PC-9 (cell line): ENCODE measurements around the gene KIAA1328. TPM values are rescaled to one million over a fixed set of nuclear protein-coding genes. Genes with fewer than 3 reads are reported as not detected.
A peak's percentile ranks its signal among the peaks of the same experiment; 100 is the strongest.

Experiments
- BruUV-seq: library from RNA; stranded (reverse); fragments of 400-500 nt; replicated peaks from 2 replicates; lab custom pipeline; 2021; lab: Mats Ljungman, UMichigan
- CTCF ChIA-PET: fragments of 300-600 bp; sonication (Branson Sonifier 250); formaldehyde crosslinking; loops from one replicate; lab custom pipeline; 2022; ENCODE audit warnings: antibody characterized with exemption; lab: Charles Lee
- POLR2A ChIA-PET: fragments of 300-600 bp; sonication (Branson Sonifier 250); formaldehyde crosslinking; loops from one replicate; lab custom pipeline; 2022; ENCODE audit warnings: antibody characterized with exemption; ENCODE audit not compliant: unreplicated experiment; lab: Charles Lee
- DNase-seq, 2 experiments: peaks; one replicate each; pipeline versions ENCODE4 v3.0.0 to v3.0.0-alpha.2; 2015 to 2022; ENCODE audit warnings: mixed read lengths in 1 of 2
- H2AFZ ChIP-seq: fragments of 200-600 bp; sonication (generic); 2 replicates; pipeline ENCODE4 v1.8.1; 2017; ENCODE audit warnings: antibody characterized with exemption
- H3F3A ChIP-seq: fragments of 200-600 bp; sonication (generic); 2 replicates; pipeline ENCODE4 v1.8.1; 2017; ENCODE audit warnings: antibody characterized with exemption, mild to moderate bottlenecking, low read depth; ENCODE audit not compliant: insufficient read depth
- H3K27ac ChIP-seq: fragments of 200-600 bp; sonication (generic); 2 replicates; pipeline ENCODE4 v1.6.1; 2016; ENCODE audit warnings: mixed run types
- H3K27me3 ChIP-seq: fragments of 200-600 bp; sonication (generic); 2 replicates; pipeline ENCODE4 v1.6.1; 2016; ENCODE audit warnings: low read depth, mixed run types; ENCODE audit not compliant: insufficient read depth
- H3K36me3 ChIP-seq: fragments of 200-600 bp; sonication (generic); 2 replicates; pipeline ENCODE4 v1.6.1; 2016; ENCODE audit warnings: low read depth, mixed run types
- H3K4me1 ChIP-seq: fragments of 200-600 bp; sonication (generic); replicated peaks from 2 replicates; pipeline ENCODE4 v1.6.1; 2016; ENCODE audit warnings: mixed run types; ENCODE audit not compliant: insufficient read depth
- H3K4me2 ChIP-seq: fragments of 200-600 bp; sonication (generic); 2 replicates; pipeline ENCODE4 v1.6.1; 2017; ENCODE audit warnings: mixed run types
- H3K4me3 ChIP-seq: fragments of 200-600 bp; sonication (generic); 2 replicates; pipeline ENCODE4 v1.6.1; 2016; ENCODE audit warnings: mixed run types
- H3K79me2 ChIP-seq: fragments of 200-600 bp; sonication (generic); 2 replicates; pipeline ENCODE4 v1.6.1; 2017; ENCODE audit warnings: low read depth, mixed run types
- H3K9me2 ChIP-seq: fragments of 200-600 bp; sonication (generic); 2 replicates; pipeline ENCODE4 v1.8.1; 2017; ENCODE audit warnings: mild to moderate bottlenecking; ENCODE audit not compliant: insufficient read depth
- H3K9me3 ChIP-seq: fragments of 200-600 bp; sonication (generic); 2 replicates; pipeline ENCODE4 v1.8.1; 2016; ENCODE audit warnings: low read depth; ENCODE audit not compliant: insufficient read depth
- H4K20me1 ChIP-seq: fragments of 200-600 bp; sonication (generic); 2 replicates; pipeline ENCODE4 v1.8.1; 2017; ENCODE audit not compliant: insufficient read depth
- EZH2 ChIP-seq: fragments of 200-600 bp; sonication (generic); IDR thresholded peaks from 2 replicates; pipeline ENCODE4 v1.8.0; 2017; ENCODE audit warnings: antibody characterized with exemption, low read depth
- intact Hi-C: fragments of 100-400 bp; cut with micrococcal nuclease; formaldehyde crosslinking; loops from one replicate; pipeline ENCODE4 v1.10.0; 2022; ENCODE audit not compliant: unreplicated experiment
- total RNA-seq: library from RNA; stranded (reverse); gene quantifications from 2 replicates; pipeline ENCODE4 v1.2.3, GENCODE V29; 2021
- TF ChIP-seq, protein P1 (sequence below): fragments of 200-600 bp; sonication (generic); conservative IDR thresholded peaks from 2 replicates; pipeline ENCODE4 v1.6.1; 2017; ENCODE audit warnings: mixed run types, antibody characterized with exemption, mild to moderate bottlenecking, moderate library complexity

The KIAA1328 gene
- total RNA-seq, 1 experiment from 2014 or later: 6.5 TPM

- Histone ChIP-seq H3K9me3 (no peaks in the 10 kb centered on the region), H3K27ac (no peak overlapping the region), H2AFZ (no peak overlapping the region), H3K4me2 (no peak overlapping the region), H3F3A (no peaks in the 10 kb centered on the region), H3K9me2 (no peaks in the 10 kb centered on the region), H3K79me2 (no peaks in the 10 kb centered on the region), H3K4me3 (no peak overlapping the region), H4K20me1 (no peaks in the 10 kb centered on the region), H3K36me3 (no peaks in the 10 kb centered on the region), H3K4me1 (no peaks in the 10 kb centered on the region), H3K27me3 (peaks cover 3% of the 10 kb centered on the region)
- DNase-seq: no peak
- no peak for TF ChIP-seq EZH2
- TF ChIP-seq, protein P1, sequence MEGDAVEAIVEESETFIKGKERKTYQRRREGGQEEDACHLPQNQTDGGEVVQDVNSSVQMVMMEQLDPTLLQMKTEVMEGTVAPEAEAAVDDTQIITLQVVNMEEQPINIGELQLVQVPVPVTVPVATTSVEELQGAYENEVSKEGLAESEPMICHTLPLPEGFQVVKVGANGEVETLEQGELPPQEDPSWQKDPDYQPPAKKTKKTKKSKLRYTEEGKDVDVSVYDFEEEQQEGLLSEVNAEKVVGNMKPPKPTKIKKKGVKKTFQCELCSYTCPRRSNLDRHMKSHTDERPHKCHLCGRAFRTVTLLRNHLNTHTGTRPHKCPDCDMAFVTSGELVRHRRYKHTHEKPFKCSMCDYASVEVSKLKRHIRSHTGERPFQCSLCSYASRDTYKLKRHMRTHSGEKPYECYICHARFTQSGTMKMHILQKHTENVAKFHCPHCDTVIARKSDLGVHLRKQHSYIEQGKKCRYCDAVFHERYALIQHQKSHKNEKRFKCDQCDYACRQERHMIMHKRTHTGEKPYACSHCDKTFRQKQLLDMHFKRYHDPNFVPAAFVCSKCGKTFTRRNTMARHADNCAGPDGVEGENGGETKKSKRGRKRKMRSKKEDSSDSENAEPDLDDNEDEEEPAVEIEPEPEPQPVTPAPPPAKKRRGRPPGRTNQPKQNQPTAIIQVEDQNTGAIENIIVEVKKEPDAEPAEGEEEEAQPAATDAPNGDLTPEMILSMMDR: peak; percentile 43; the same call in 1 of the 2 replicates
- intact Hi-C loops: no loop called here
- no TSS peak for BruUV-seq
- ChIA-PET CTCF (no interaction called here), POLR2A (no interaction called here)
These were observed 437.4 kb downstream of the KIAA1328 start for GRCh38 chr18:37266290-37266689.

DNA sequence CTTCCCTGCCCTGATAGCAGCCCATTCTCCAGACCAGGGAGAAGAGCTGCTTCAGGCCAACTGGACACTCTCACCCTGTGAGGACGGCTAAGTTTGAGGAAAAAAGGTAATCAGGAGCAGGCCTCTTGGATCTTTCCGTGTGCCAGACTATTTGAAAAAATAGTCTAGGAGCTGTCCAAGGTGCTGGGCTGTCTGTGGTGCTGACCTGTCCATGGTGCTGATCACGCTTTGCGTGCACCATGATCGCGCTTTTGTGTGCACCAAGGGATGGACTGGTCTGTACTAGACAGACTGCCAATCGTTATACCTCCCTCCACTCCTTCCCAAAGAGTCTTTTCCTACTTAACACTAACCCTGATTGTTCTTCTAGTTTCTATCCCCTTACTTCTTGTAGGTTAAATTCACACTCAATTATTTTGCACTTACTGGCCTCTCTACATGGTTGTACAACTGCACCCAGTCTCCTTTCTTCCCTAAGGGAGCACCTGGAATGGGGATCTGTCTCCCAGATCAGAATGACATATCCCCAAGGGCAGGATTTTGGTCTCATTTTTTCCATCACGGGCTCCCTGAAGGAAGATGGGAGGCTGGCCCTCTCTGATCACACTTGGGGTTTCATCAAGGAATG lies 441.2 kb downstream of the KIAA1328 start:
- H3K4me2 ChIP-seq: no peak overlapping the region
- H3F3A ChIP-seq: no peaks in the 10 kb centered on the region
- intact Hi-C loops: no loop called here
- no peaks in the 10 kb centered on the region for H4K20me1 ChIP-seq
- no peaks in the 10 kb centered on the region for H3K27me3 ChIP-seq
- DNase-seq: peak in 1 of 2 experiments; percentile 27
- TF ChIP-seq, protein P1: no peak
- no peak overlapping the region for H3K4me3 ChIP-seq
- H3K79me2 ChIP-seq: no peaks in the 10 kb centered on the region
- H3K9me3 ChIP-seq: no peaks in the 10 kb centered on the region
- no TSS peak for BruUV-seq
- H2AFZ ChIP-seq: no peak overlapping the region
- no peaks in the 10 kb centered on the region for H3K9me2 ChIP-seq
- CTCF ChIA-PET: no interaction called here
- no peaks in the 10 kb centered on the region for H3K4me1 ChIP-seq
- POLR2A ChIA-PET: no interaction called here
- H3K27ac ChIP-seq: no peak overlapping the region
- no peaks in the 10 kb centered on the region for H3K36me3 ChIP-seq

GRCh38 chr18:37270666-37271052 lies 441.7 kb downstream of the KIAA1328 start:
- Histone ChIP-seq H2AFZ (no peak overlapping the region), H3K4me1 (no peaks in the 10 kb centered on the region), H3K27me3 (no peaks in the 10 kb centered on the region), H3F3A (no peaks in the 10 kb centered on the region), H3K36me3 (no peaks in the 10 kb centered on the region), H3K9me3 (no peaks in the 10 kb centered on the region), H3K4me3 (no peak overlapping the region), H3K79me2 (no peaks in the 10 kb centered on the region), H4K20me1 (no peaks in the 10 kb centered on the region), H3K9me2 (no peaks in the 10 kb centered on the region), H3K27ac (no peak overlapping the region), H3K4me2 (no peak overlapping the region)
- no peak for DNase-seq
- CTCF ChIA-PET: no interaction called here
- POLR2A ChIA-PET: no interaction called here
- no TSS peak for BruUV-seq
- no peak for TF ChIP-seq EZH2
- TF ChIP-seq, protein P1: no peak
- intact Hi-C loops: no loop called here
